Measurements from ENCODE around the gene EBP. TPM values are rescaled to one million over a fixed set of nuclear protein-coding genes. Genes with fewer than 3 reads are reported as not detected.

The EBP gene
- polyA plus RNA-seq, 1 experiment = 36.1 TPM

DNA sequence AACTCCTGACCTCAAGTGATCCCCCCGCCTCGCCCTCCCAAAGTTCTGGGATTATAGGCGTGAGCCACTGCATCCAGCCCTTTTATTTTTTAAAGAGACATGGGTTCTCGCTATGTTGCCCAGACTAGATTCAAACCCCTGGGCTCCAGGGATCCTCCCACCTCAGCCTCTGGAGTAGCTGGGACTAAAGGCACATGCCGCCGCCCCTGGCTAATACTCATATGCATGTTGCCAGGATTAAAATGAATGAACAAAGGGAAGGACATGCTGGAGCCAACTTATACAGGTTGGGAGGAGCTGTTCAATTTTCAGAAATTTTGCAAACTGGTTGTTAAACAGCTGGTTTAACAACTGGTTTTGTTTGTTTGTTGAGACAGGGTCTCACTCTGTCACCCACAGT, 47.0 kb upstream of the EBP start:
- DNase-seq (ENCODE audit: low read depth) = no peak
- TF ChIP-seq, protein P1, sequence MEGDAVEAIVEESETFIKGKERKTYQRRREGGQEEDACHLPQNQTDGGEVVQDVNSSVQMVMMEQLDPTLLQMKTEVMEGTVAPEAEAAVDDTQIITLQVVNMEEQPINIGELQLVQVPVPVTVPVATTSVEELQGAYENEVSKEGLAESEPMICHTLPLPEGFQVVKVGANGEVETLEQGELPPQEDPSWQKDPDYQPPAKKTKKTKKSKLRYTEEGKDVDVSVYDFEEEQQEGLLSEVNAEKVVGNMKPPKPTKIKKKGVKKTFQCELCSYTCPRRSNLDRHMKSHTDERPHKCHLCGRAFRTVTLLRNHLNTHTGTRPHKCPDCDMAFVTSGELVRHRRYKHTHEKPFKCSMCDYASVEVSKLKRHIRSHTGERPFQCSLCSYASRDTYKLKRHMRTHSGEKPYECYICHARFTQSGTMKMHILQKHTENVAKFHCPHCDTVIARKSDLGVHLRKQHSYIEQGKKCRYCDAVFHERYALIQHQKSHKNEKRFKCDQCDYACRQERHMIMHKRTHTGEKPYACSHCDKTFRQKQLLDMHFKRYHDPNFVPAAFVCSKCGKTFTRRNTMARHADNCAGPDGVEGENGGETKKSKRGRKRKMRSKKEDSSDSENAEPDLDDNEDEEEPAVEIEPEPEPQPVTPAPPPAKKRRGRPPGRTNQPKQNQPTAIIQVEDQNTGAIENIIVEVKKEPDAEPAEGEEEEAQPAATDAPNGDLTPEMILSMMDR (IDR thresholded peaks at IDR 0.05; ENCODE audit: insufficient read depth, low read depth, low read length) = no peak
- ChIA-PET POLR2A (no interaction called here), CTCF (interaction anchor here (0.7 to 1.2 kb wide), 2 partner anchors 18 to 20 kb away, joined by 3 to 4 read pairs; no protein-coding TSS in a partner anchor)
- Histone ChIP-seq H3K36me3 (ENCODE audit: control insufficient read depth, insufficient read depth, low read length) (no peaks in the 10 kb centered on the region), H3K27me3 (ENCODE audit: control insufficient read depth, insufficient read depth, low read length) (no peaks in the 10 kb centered on the region), H3K4me3 (ENCODE audit: low read depth, low read length) (no peak overlapping the region)

DNA sequence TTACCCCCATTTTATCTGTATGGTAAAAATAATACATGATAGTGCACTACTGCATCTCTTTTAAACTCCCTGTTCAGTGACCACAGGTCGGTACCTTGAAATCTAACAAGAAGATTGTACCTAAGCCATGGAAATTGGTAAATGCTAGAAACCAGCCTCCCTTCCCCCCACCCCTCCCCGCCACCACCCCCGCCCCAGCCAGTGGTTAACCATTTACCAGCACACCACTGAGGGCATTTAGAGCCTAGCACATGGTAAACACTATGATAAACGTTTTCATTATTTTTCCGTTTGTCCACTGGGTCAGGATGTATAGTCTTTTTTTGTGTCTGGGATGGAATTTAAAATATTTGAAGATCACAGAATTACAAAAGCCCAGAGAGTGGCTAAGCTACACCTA, 46.3 kb upstream of the EBP start:
- TF ChIP-seq, protein P1 (IDR thresholded peaks at IDR 0.05; ENCODE audit: insufficient read depth, low read depth, low read length) = no peak
- no peaks in the 10 kb centered on the region for H3K27me3 ChIP-seq (ENCODE audit: control insufficient read depth, insufficient read depth, low read length)
- CTCF ChIA-PET = interaction anchor here (1.2 kb wide), 1 partner anchor 17 kb away, joined by 3 read pairs; no protein-coding TSS in a partner anchor
- no peaks in the 10 kb centered on the region for H3K36me3 ChIP-seq (ENCODE audit: control insufficient read depth, insufficient read depth, low read length)
- H3K4me3 ChIP-seq (ENCODE audit: low read depth, low read length) = peak overlapping the region; percentile 86
- DNase-seq (ENCODE audit: low read depth) = no peak
- POLR2A ChIA-PET = no interaction called here

DNA sequence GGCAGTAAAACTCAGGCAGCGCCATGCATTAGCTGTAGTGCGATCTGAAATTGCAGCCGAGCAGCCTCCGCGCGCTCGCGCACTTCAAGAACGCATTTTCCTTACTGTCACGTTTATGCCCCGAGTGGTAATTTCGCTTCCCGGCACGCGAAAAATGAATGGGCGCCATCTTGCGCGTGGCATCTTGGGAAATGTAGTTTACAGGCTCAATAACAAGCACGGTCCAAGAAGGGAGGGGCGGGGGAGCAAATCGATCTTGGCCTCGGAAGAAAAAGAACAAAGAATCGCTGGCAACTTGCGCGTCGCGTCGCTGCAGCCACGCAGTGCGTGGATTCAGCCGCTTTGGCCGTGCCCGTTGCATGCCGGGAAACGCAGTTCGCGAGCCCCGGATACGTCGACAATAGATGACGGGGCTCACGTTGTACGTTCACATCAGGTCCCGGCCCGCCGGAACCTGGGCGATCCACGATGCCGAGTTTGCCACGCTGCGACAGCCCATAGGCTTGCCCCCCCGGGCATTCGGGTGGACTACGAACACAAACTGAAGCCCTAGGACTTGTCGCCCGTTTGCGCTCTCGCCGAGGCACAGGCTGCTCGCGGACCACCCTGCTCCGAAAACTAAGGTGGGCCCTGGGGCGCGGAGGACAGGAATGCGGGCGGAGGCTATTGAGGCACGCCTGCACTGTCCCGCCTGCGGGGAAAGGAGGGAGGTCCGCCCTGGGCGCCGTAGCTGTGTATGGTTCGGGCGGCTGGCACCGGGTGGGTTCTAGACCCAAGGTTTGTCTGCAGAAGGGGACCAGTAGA, 45.6 kb upstream of the EBP start, which contains the start of gene FTSJ1:
Gene FTSJ1 (plus strand): TSS at position 426 of the 804 bp plus-strand sequence. CDS start 1,849 bp downstream, outside the sequence.
- CTCF ChIA-PET = no interaction called here
- TF ChIP-seq, protein P1 (IDR thresholded peaks at IDR 0.05; ENCODE audit: insufficient read depth, low read depth, low read length) = no peak
- peak; percentile 82 for DNase-seq (ENCODE audit: low read depth)
- H3K4me3 ChIP-seq (ENCODE audit: low read depth, low read length) = peak within 1 kb of the TSS; percentile 86
- H3K36me3 ChIP-seq (ENCODE audit: control insufficient read depth, insufficient read depth, low read length) = no peaks in the 10 kb centered on the region
- H3K27me3 ChIP-seq (ENCODE audit: control insufficient read depth, insufficient read depth, low read length) = no peaks in the 10 kb centered on the region
- POLR2A ChIA-PET = interaction anchor here (0.5 to 0.6 kb wide), 2 partner anchors 98 to 611 kb away, joined by 3 read pairs; partner anchors contain the start of gene RBM3

DNA sequence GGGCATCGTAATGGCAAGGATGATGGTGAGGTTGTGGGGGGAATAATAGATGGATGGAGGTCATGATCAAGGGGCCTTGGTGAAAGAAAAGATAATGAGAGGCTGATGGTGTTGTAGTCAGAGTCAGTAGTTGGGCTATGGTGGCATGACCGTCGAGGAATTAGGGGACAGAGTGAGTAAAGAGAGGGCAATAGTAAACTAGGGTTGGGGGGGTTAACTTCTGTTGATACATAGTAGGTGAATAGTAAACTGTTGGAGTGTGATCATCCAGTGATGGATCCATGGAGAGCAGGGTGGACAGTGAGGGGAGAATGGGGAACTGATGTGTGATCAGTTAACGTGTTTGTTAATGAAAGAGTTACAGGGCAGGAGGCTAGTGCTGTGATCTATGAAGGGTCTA, 44.7 kb upstream of the EBP start:
- peaks cover 4% of the 10 kb centered on the region for H3K36me3 ChIP-seq (ENCODE audit: control insufficient read depth, insufficient read depth, low read length)
- POLR2A ChIA-PET = interaction anchor here (0.5 to 0.6 kb wide), 2 partner anchors 97 to 612 kb away, joined by 3 read pairs; partner anchors contain the start of gene RBM3
- no peaks in the 10 kb centered on the region for H3K27me3 ChIP-seq (ENCODE audit: control insufficient read depth, insufficient read depth, low read length)
- CTCF ChIA-PET = no interaction called here
- DNase-seq (ENCODE audit: low read depth) = no peak
- H3K4me3 ChIP-seq (ENCODE audit: low read depth, low read length) = peak overlapping the region; percentile 86
- TF ChIP-seq, protein P1 (IDR thresholded peaks at IDR 0.05; ENCODE audit: insufficient read depth, low read depth, low read length) = no peak

DNA sequence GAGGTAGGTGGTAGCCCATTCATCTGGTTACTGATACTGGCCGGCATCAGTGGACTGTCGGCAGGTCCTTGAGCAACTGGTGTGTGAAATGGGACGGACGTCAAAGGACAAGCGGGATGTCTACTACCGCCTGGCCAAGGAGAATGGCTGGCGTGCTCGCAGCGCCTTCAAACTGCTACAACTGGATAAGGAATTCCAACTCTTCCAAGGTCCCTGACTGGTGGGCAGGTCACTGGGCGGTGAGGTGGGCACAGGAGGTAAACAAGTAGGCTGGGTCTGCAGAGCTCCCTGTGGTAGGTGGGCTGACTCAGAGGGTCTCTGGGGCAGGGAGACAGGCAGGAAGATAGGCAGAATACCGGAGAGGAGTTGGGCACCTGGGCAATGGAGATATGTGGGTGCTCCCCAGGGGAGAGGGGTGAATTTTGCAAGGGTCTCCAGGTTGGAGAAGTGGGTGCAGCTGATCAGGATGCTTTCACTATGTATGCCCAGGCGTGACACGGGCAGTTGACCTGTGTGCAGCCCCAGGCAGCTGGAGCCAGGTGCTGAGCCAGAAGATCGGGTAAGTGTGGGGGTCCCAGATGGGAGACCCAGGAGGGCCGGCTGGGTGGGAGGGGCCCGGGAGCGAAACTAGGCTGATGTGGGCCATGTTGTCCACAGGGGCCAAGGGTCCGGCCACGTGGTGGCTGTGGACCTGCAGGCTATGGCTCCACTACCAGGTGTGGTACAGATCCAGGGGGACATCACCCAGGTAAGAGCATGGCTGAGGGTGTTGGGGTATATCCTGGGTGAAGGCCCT, 43.5 kb upstream of the EBP start:
- DNase-seq (ENCODE audit: low read depth) = no peak
- ChIA-PET POLR2A (no interaction called here), CTCF (no interaction called here)
- H3K27me3 ChIP-seq (ENCODE audit: control insufficient read depth, insufficient read depth, low read length) = no peaks in the 10 kb centered on the region
- H3K36me3 ChIP-seq (ENCODE audit: control insufficient read depth, insufficient read depth, low read length) = peaks cover 9% of the 10 kb centered on the region
- TF ChIP-seq, protein P1 (IDR thresholded peaks at IDR 0.05; ENCODE audit: insufficient read depth, low read depth, low read length) = no peak
- H3K4me3 ChIP-seq (ENCODE audit: low read depth, low read length) = no peak overlapping the region

Data from BJ (cell line).